WTC11 (cell line): ENCODE measurements around the gene KDM3B.

ENCODE experiments used
- ATF1 ChIP-seq: sonication (generic); formaldehyde crosslinking; IDR thresholded peaks from 2 replicates; pipeline ENCODE4 v1.8.1; 2023; ENCODE audit warnings: mild to moderate bottlenecking, moderate library complexity, missing genetic modification reagents
- EMX1 ChIP-seq: fragments of 250-450 bp; sonication (Bioruptor Pico); IDR thresholded peaks from 2 replicates; pipeline ENCODE4 v1.8.0; 2021; ENCODE audit warnings: mild to moderate bottlenecking
- ESRRA ChIP-seq: sonication (generic); formaldehyde crosslinking; IDR thresholded peaks from 2 replicates; pipeline ENCODE4 v1.8.1; 2022; ENCODE audit warnings: mild to moderate bottlenecking, missing genetic modification reagents, borderline replicate concordance
- FOXK1 ChIP-seq: sonication (generic); formaldehyde crosslinking; IDR thresholded peaks from 2 replicates; pipeline ENCODE4 v1.8.0; 2022; ENCODE audit warnings: mild to moderate bottlenecking, moderate library complexity, missing genetic modification reagents
- IRF2 ChIP-seq: sonication (generic); formaldehyde crosslinking; IDR thresholded peaks from 2 replicates; pipeline ENCODE4 v1.8.0; 2022; ENCODE audit warnings: low read depth, missing genetic modification reagents, borderline replicate concordance
- SMAD3 ChIP-seq: sonication (generic); formaldehyde crosslinking; IDR thresholded peaks from 2 replicates; pipeline ENCODE4 v1.8.0; 2022; ENCODE audit warnings: missing genetic modification reagents, mild to moderate bottlenecking, borderline replicate concordance
- SMAD4 ChIP-seq: sonication (generic); formaldehyde crosslinking; IDR thresholded peaks from 2 replicates; pipeline ENCODE4 v1.8.0; 2022; ENCODE audit warnings: mild to moderate bottlenecking, missing genetic modification reagents
- ZNF232 ChIP-seq: sonication (generic); formaldehyde crosslinking; IDR thresholded peaks from 2 replicates; pipeline ENCODE4 v1.8.0; 2022; ENCODE audit warnings: mild to moderate bottlenecking, missing genetic modification reagents
- ZNF317 ChIP-seq: sonication (generic); formaldehyde crosslinking; IDR thresholded peaks from 2 replicates; pipeline ENCODE4 v1.8.1; 2023; ENCODE audit warnings: low read depth, mild to moderate bottlenecking, moderate library complexity, missing genetic modification reagents, borderline replicate concordance
- ZNF416 ChIP-seq: fragments of 250-450 bp; sonication (Bioruptor Pico); IDR thresholded peaks from 2 replicates; pipeline ENCODE4 v1.9.0; 2021; ENCODE audit warnings: mild to moderate bottlenecking, inconsistent platforms
- TF ChIP-seq, protein P1 (sequence below): fragments of 200-600 bp; IDR thresholded peaks from 2 replicates; pipeline ENCODE4 v1.8.0; 2022; ENCODE audit warnings: antibody characterized with exemption
- TF ChIP-seq, protein P2 (sequence below): sonication (generic); formaldehyde crosslinking; IDR thresholded peaks from 2 replicates; pipeline ENCODE4 v1.8.1; 2022; ENCODE audit warnings: mild to moderate bottlenecking, missing genetic modification reagents, moderate library complexity, borderline replicate concordance
- TF ChIP-seq, protein P3 (sequence below): sonication (generic); formaldehyde crosslinking; IDR thresholded peaks from 2 replicates; pipeline ENCODE4 v1.8.0; 2023; ENCODE audit warnings: missing genetic modification reagents
- TF ChIP-seq, protein P4 (sequence below): sonication (generic); formaldehyde crosslinking; IDR thresholded peaks from 2 replicates; pipeline ENCODE4 v1.8.1; 2023; ENCODE audit warnings: mild to moderate bottlenecking, missing genetic modification reagents, moderate library complexity

GRCh38 chr5:138459311-138459933, 106.9 kb downstream of the KDM3B start:
- TF ChIP-seq, protein P1, sequence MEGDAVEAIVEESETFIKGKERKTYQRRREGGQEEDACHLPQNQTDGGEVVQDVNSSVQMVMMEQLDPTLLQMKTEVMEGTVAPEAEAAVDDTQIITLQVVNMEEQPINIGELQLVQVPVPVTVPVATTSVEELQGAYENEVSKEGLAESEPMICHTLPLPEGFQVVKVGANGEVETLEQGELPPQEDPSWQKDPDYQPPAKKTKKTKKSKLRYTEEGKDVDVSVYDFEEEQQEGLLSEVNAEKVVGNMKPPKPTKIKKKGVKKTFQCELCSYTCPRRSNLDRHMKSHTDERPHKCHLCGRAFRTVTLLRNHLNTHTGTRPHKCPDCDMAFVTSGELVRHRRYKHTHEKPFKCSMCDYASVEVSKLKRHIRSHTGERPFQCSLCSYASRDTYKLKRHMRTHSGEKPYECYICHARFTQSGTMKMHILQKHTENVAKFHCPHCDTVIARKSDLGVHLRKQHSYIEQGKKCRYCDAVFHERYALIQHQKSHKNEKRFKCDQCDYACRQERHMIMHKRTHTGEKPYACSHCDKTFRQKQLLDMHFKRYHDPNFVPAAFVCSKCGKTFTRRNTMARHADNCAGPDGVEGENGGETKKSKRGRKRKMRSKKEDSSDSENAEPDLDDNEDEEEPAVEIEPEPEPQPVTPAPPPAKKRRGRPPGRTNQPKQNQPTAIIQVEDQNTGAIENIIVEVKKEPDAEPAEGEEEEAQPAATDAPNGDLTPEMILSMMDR = no peak
- TF ChIP-seq IRF2 (no peak), EMX1 (CRISPR knock-in tag) (no peak), SMAD4 (CRISPR knock-in tag) (no peak), ESRRA (CRISPR knock-in tag) (no peak), ATF1 (CRISPR knock-in tag) (no peak), FOXK1 (CRISPR knock-in tag) (no peak), SMAD3 (CRISPR knock-in tag) (no peak), ZNF317 (CRISPR knock-in tag) (no peak), ZNF416 (CRISPR knock-in tag) (no peak), ZNF232 (no peak)
- TF ChIP-seq, protein P2, sequence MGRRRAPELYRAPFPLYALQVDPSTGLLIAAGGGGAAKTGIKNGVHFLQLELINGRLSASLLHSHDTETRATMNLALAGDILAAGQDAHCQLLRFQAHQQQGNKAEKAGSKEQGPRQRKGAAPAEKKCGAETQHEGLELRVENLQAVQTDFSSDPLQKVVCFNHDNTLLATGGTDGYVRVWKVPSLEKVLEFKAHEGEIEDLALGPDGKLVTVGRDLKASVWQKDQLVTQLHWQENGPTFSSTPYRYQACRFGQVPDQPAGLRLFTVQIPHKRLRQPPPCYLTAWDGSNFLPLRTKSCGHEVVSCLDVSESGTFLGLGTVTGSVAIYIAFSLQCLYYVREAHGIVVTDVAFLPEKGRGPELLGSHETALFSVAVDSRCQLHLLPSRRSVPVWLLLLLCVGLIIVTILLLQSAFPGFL (CRISPR knock-in tag) = no peak
- TF ChIP-seq, protein P3, sequence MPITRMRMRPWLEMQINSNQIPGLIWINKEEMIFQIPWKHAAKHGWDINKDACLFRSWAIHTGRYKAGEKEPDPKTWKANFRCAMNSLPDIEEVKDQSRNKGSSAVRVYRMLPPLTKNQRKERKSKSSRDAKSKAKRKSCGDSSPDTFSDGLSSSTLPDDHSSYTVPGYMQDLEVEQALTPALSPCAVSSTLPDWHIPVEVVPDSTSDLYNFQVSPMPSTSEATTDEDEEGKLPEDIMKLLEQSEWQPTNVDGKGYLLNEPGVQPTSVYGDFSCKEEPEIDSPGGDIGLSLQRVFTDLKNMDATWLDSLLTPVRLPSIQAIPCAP (CRISPR knock-in tag) = no peak
- TF ChIP-seq, protein P4, sequence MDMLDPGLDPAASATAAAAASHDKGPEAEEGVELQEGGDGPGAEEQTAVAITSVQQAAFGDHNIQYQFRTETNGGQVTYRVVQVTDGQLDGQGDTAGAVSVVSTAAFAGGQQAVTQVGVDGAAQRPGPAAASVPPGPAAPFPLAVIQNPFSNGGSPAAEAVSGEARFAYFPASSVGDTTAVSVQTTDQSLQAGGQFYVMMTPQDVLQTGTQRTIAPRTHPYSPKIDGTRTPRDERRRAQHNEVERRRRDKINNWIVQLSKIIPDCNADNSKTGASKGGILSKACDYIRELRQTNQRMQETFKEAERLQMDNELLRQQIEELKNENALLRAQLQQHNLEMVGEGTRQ (CRISPR knock-in tag) = no peak
